Measurements from ENCODE around the gene DPEP3. TPM values are rescaled to one million over a fixed set of nuclear protein-coding genes. Genes with fewer than 3 reads are reported as not detected.

Gene DPEP3
- total and polyA plus RNA-seq, 2 donors from 2014 or later, result 0.19 TPM; not detected in 1

DNA sequence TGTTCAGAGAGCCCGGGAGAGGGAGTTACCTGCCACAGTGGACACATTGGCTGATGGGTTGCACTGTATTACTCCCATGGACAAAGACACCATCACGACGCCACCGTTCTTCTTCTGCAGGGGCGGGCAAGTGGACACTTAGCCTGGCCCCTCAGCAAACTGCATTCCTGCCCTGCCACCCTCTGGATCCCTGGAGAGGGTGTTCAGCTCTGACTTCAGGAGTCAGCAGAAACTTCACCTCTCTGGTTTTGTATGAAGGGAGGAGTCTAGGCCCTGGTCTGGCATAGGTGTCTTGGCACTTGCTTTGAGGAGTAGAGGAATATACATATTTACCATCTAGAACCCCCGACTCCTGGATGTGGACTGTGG is 9.7 kb upstream of the DPEP3 start:
- DNase-seq, result no peak
- no peak for FAIRE-seq
- Histone ChIP-seq H3K4me1 (ENCODE audit: control insufficient read depth in 2 of 3, insufficient read depth in 2 of 3, low read depth in 1 of 3, low read length in 3 of 3) (peaks cover 0 to 10% (median 0%) of the 10 kb centered on the region in 3 donors), H3K27me3 (ENCODE audit: control insufficient read depth, insufficient read depth, low read length) (no peaks in the 10 kb centered on the region), H3K9ac (ENCODE audit: low read length in 3 of 3) (no peak overlapping the region), H3K36me3 (ENCODE audit: control insufficient read depth in 2 of 3, insufficient read depth in 3 of 3, low read length in 3 of 3) (no peaks in the 10 kb centered on the region), H3K9me3 (ENCODE audit: control insufficient read depth in 2 of 3, insufficient read depth in 1 of 3, low read length in 3 of 3) (no peaks in the 10 kb centered on the region), H3K27ac (ENCODE audit: low read depth in 2 of 2, low read length in 2 of 2) (no peak overlapping the region), H3K4me3 (ENCODE audit: low read length in 3 of 3) (no peak overlapping the region)
- intact Hi-C loops (cut with DNase I), result no loop called here
- TF ChIP-seq, protein P1, sequence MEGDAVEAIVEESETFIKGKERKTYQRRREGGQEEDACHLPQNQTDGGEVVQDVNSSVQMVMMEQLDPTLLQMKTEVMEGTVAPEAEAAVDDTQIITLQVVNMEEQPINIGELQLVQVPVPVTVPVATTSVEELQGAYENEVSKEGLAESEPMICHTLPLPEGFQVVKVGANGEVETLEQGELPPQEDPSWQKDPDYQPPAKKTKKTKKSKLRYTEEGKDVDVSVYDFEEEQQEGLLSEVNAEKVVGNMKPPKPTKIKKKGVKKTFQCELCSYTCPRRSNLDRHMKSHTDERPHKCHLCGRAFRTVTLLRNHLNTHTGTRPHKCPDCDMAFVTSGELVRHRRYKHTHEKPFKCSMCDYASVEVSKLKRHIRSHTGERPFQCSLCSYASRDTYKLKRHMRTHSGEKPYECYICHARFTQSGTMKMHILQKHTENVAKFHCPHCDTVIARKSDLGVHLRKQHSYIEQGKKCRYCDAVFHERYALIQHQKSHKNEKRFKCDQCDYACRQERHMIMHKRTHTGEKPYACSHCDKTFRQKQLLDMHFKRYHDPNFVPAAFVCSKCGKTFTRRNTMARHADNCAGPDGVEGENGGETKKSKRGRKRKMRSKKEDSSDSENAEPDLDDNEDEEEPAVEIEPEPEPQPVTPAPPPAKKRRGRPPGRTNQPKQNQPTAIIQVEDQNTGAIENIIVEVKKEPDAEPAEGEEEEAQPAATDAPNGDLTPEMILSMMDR (IDR thresholded peaks at IDR 0.05; ENCODE audit: borderline replicate concordance, extremely low read depth, insufficient read depth), result no peak

- TF ChIP-seq, protein P1 (IDR thresholded peaks at IDR 0.05; ENCODE audit: borderline replicate concordance, extremely low read depth, insufficient read depth), result no peak
- intact Hi-C loops (cut with DNase I), result no loop called here
- Histone ChIP-seq H3K4me1 (ENCODE audit: control insufficient read depth in 2 of 3, insufficient read depth in 2 of 3, low read depth in 1 of 3, low read length in 3 of 3) (peaks cover 0 to 10% (median 0%) of the 10 kb centered on the region in 3 donors), H3K9me3 (ENCODE audit: control insufficient read depth in 2 of 3, insufficient read depth in 1 of 3, low read length in 3 of 3) (no peaks in the 10 kb centered on the region), H3K27ac (ENCODE audit: low read depth in 2 of 2, low read length in 2 of 2) (no peak overlapping the region), H3K9ac (ENCODE audit: low read length in 3 of 3) (no peak overlapping the region), H3K27me3 (ENCODE audit: control insufficient read depth, insufficient read depth, low read length) (no peaks in the 10 kb centered on the region), H3K4me3 (ENCODE audit: low read length in 3 of 3) (no peak overlapping the region), H3K36me3 (ENCODE audit: control insufficient read depth in 2 of 3, insufficient read depth in 3 of 3, low read length in 3 of 3) (no peaks in the 10 kb centered on the region)
- FAIRE-seq (no peak), DNase-seq (no peak)
Measured at GRCh38 chr16:67989322-67990017, 9.2 kb upstream of the DPEP3 start.

GRCh38 chr16:67988675-67989074 is 8.4 kb upstream of the DPEP3 start:
- intact Hi-C loops (cut with DNase I), result no loop called here
- no peak for DNase-seq
- no peaks in the 10 kb centered on the region for H3K9me3 ChIP-seq (ENCODE audit: control insufficient read depth in 2 of 3, insufficient read depth in 1 of 3, low read length in 3 of 3)
- no peaks in the 10 kb centered on the region for H3K36me3 ChIP-seq (ENCODE audit: control insufficient read depth in 2 of 3, insufficient read depth in 3 of 3, low read length in 3 of 3)
- peaks cover 0 to 8% (median 0%) of the 10 kb centered on the region in 3 donors for H3K4me1 ChIP-seq (ENCODE audit: control insufficient read depth in 2 of 3, insufficient read depth in 2 of 3, low read depth in 1 of 3, low read length in 3 of 3)
- H3K27me3 ChIP-seq (ENCODE audit: control insufficient read depth, insufficient read depth, low read length), result no peaks in the 10 kb centered on the region
- H3K4me3 ChIP-seq (ENCODE audit: low read length in 3 of 3), result no peak overlapping the region
- TF ChIP-seq, protein P1 (IDR thresholded peaks at IDR 0.05; ENCODE audit: borderline replicate concordance, extremely low read depth, insufficient read depth), result no peak
- no peak for FAIRE-seq
- H3K27ac ChIP-seq (ENCODE audit: low read depth in 2 of 2, low read length in 2 of 2), result no peak overlapping the region
- no peak overlapping the region for H3K9ac ChIP-seq (ENCODE audit: low read length in 3 of 3)

All from kidney (tissue), 14 donors.